IPS-20b (cell line): Measurements from ENCODE around the gene C5orf15.
"Not testable (repeated sequence)": the region's sequence is repeated elsewhere in the genome, so short reads cannot be mapped to it uniquely, and the experiment has no call there.

Experiments
- H3K27ac ChIP-seq: one replicate; pipeline ENCODE4 v1.5.1; 2013; ENCODE audit warnings: low read length
- H3K27me3 ChIP-seq: 2 replicates; pipeline ENCODE4 v1.6.1; 2013; ENCODE audit warnings: mild to moderate bottlenecking, low read length, inconsistent platforms; ENCODE audit not compliant: insufficient read depth
- H3K36me3 ChIP-seq: 2 replicates; pipeline ENCODE4 v1.6.1; 2013; ENCODE audit warnings: low read depth, mild to moderate bottlenecking, inconsistent platforms, low read length, moderate library complexity; ENCODE audit not compliant: insufficient read depth
- H3K4me1 ChIP-seq: 2 replicates; pipeline ENCODE4 v1.6.1; 2013; ENCODE audit warnings: mild to moderate bottlenecking, control low read depth, inconsistent platforms, low read length, moderate library complexity; ENCODE audit not compliant: insufficient read depth
- H3K4me3 ChIP-seq: 2 replicates; pipeline ENCODE4 v1.5.1; 2013; ENCODE audit warnings: mild to moderate bottlenecking, low read length, inconsistent platforms
- H3K9ac ChIP-seq: 2 replicates; pipeline ENCODE4 v1.6.1; 2013; ENCODE audit warnings: low read depth, mild to moderate bottlenecking, inconsistent platforms, low read length, moderate library complexity
- H3K9me3 ChIP-seq: 2 replicates; pipeline ENCODE4 v1.6.1; 2013; ENCODE audit warnings: mild to moderate bottlenecking, low read depth, low read length, inconsistent platforms; ENCODE audit not compliant: insufficient read depth

The C5orf15 gene

DNA sequence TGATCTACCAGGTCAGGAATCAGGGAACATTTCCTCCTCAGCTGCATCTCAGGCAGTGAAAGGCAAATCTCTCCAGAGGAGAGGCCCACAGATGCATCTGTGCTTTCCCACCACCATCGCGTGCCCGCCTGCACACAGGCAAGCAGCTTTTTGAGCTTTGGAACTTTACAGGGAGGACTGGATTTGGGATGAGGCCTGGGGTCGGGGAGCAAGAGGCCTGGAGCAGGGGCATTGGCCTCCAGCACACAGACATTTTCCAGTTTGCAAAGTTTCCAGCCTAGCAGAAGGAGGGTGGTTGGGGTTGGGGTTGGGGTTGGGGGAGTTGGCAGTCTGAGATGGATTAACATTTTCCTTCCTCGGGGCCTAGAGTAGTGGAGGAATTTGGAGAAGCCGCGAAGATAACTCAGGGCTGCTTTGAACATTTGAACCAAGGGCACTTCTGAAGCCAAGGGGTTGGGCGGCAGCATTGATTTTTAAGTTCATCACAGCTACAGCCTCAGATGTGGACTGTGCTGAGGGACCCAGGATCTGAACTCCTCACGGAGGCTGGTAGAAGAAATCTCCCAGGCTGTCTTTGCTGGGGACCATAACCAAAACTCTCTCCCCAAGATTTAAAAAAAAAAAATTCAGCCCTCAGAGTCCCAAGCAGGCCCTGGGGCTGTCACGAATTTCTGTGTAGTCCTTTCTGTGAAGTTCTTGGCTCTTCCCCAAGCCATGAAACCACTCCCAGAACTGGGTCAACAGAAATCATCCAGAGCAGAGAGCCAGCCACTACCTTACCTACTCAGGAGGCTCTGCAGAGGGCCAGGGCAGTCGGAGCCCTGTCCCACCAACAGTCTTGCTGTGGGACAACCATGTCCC lies 25.6 kb downstream of the C5orf15 start:
- Histone ChIP-seq H3K36me3 (no peaks in the 10 kb centered on the region), H3K27ac (no peak overlapping the region), H3K4me3 (no peak overlapping the region), H3K9ac (no peak overlapping the region), H3K9me3 (no peaks in the 10 kb centered on the region), H3K27me3 (no peaks in the 10 kb centered on the region), H3K4me1 (no peaks in the 10 kb centered on the region)

DNA sequence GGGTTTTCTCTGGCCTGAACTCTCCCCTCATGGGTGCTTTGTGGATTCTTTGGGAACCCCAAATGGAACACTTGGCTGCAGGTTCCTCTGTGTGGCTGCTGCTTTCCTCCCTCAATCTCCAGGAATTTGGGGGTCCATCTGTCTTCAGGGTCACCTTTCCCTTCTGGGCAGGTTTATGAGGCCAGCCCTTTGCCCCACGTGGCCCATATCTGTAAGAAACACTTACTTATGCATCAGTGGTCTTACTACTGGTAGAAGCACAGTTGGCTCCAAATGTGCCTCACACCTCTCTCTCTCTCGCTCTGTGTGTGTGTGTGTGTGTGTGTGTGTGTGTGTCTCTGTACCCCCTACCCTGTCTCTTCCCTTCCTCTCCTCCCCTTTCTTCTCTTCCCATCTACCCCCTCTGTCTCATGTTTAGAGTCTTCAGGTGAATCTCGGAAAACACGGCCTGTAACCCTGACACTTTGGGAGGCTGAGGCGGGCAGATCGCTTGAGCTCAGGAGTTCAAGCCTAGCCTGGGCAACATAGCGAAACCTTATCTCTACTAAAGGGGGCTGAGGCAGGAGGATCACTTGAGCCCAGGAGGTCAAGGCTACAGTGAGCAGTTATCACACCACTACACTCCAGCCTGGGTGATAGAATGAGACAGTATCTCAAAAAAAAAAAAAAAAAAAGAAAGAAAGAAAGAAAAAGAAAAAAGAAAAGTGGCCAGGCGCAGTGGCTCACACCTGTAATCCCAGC lies 26.8 kb downstream of the C5orf15 start:
- Histone ChIP-seq H3K36me3 (no peaks in the 10 kb centered on the region), H3K9me3 (no peaks in the 10 kb centered on the region), H3K9ac (no peak overlapping the region), H3K4me3 (no peak overlapping the region), H3K27ac (no peak overlapping the region), H3K4me1 (no peaks in the 10 kb centered on the region), H3K27me3 (no peaks in the 10 kb centered on the region)

DNA sequence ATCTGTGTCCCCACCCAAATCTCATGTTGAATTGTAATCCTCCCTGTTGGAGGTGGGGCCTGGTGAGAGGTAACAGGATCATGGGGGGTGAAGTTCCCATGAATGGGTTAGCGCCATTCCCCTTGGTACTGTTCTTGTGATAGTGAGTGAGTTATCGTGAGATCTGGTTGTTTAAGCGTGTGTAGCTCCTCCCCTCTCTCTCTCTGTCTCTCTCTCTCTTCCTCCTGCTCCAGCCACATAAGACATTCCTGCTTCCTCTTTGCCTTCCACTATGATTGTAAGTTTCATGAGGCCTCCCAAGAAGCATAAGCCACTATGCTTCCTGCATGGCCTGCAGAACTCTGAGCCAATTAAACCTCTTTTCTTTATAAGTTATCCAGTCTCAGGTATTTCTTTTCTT lies 28.8 kb downstream of the C5orf15 start:
- H3K4me1 ChIP-seq, result no peaks in the 10 kb centered on the region

DNA sequence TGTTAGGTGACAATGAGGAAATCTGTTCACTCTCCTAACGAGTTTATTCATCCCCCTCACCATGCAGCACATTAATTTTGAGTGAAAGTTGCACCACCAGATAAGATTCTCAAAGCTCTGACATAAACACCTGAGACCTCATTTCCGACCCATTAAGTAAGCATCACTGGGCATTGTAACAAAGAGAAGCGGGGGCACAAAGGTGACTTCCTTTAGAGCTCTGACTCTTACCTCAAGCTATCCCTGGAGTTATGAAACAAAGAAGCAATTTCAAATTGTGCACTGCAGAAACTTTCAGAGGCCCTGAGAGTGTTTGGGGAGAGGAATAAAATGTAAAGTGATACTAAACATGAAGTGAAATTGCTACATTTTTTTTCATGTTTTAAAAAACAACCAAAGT lies 29.5 kb downstream of the C5orf15 start:
- Histone ChIP-seq H3K27me3 (no peaks in the 10 kb centered on the region), H3K36me3 (no peaks in the 10 kb centered on the region), H3K4me1 (no peaks in the 10 kb centered on the region), H3K4me3 (no peak overlapping the region), H3K27ac (no peak overlapping the region), H3K9ac (no peak overlapping the region), H3K9me3 (0 out of 2 replicates have a peak, but pooled peaks cover 7% of the 10 kb centered on the region)

More for the DNA sequence above, 28.8 kb downstream of the C5orf15 start:
- H3K9ac ChIP-seq, result no peak overlapping the region
- H3K9me3 ChIP-seq, result 0 out of 2 replicates have a peak, but pooled peaks cover 7% of the 10 kb centered on the region
- no peak overlapping the region for H3K27ac ChIP-seq
- H3K36me3 ChIP-seq, result no peaks in the 10 kb centered on the region
- H3K27me3 ChIP-seq, result no peaks in the 10 kb centered on the region
- no peak overlapping the region for H3K4me3 ChIP-seq

DNA sequence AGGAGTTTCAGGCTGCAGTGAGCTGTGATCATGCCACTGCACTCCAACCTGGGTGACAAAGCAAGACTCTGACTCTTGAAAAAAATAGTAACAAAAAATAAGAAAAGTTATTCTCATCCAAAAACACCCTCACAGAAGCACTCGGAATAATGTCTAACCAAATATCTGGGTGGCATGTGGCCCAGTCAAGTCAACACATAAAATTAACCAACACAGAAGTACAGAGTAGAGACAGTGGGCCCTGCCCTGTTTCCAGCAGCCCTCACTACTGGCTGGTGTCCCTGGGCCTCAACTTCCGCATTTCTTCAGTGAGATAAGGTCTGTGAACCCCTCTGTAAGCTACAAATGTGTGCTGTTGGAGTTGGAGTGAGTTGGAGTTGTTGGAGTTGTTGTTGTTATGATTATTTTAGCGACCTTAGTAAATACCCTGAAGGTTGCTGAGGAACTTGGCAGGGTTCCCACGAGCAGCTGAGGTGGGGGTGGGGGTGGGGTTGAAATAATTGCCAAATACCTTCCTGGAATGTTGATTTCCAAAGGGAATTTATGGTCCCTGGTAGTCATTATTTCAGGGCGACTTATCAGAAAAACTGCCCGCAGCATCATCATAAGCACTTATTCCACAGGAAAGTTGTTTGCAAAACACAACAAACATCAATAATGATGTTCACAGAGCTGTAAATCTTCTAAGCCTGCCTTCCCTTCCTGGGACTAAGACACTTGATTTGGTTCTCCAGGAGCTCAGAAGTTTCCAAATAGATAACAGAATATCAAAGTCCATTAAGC lies 30.2 kb downstream of the C5orf15 start:
- Histone ChIP-seq H3K9ac (no peak overlapping the region), H3K27ac (no peak overlapping the region), H3K4me3 (no peak overlapping the region), H3K36me3 (no peaks in the 10 kb centered on the region), H3K9me3 (0 out of 2 replicates have a peak, but pooled peaks cover 7% of the 10 kb centered on the region), H3K27me3 (no peaks in the 10 kb centered on the region), H3K4me1 (no peaks in the 10 kb centered on the region)

DNA sequence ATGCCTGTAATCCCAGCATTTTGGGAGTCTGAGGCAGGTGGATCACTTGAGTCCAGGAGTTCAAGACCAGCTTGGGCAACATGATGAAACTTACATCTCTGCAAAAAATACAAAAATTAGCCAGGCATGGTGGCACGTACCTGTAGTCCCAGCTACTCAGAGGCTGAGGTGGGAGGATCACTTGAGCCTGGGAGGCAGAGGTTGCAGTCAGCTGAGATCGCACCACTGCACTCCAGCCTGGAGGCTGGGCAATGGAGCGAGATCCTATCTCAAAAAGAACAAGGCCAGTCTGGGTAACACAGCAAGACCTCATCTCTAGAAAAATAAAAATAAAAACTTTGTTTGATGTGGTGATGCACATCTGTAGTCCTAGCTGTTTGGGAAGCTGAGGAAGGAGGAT lies 30.8 kb downstream of the C5orf15 start:
- H3K9ac ChIP-seq, H3K27ac ChIP-seq, H3K9me3 ChIP-seq, H3K27me3 ChIP-seq, H3K4me1 ChIP-seq, H3K4me3 ChIP-seq, H3K36me3 ChIP-seq: not testable (repeated sequence)

DNA sequence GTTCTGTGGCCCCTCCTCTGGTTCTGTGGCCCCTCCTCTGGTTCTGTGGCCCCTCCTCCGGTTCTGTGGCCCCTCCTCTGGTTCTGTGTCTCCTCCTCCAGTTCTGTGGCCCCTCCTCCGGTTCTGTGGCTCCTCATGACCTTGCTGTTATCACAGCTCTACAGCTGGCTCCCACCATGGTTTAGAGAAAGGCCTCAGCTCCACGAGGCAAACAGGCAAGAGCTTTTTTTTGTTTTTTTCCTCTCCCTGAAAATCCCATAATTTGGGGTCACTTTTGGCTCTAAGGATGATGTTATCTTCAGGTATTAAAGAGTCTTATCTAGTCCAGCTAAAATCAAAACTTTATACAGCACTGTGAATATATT lies 31.8 kb downstream of the C5orf15 start:
- H3K9me3 ChIP-seq, result 0 out of 2 replicates have a peak, but pooled peaks cover 7% of the 10 kb centered on the region
- no peak overlapping the region for H3K9ac ChIP-seq
- no peaks in the 10 kb centered on the region for H3K27me3 ChIP-seq
- no peaks in the 10 kb centered on the region for H3K36me3 ChIP-seq
- H3K27ac ChIP-seq, result no peak overlapping the region
- H3K4me3 ChIP-seq, result no peak overlapping the region
- H3K4me1 ChIP-seq, result no peaks in the 10 kb centered on the region

DNA sequence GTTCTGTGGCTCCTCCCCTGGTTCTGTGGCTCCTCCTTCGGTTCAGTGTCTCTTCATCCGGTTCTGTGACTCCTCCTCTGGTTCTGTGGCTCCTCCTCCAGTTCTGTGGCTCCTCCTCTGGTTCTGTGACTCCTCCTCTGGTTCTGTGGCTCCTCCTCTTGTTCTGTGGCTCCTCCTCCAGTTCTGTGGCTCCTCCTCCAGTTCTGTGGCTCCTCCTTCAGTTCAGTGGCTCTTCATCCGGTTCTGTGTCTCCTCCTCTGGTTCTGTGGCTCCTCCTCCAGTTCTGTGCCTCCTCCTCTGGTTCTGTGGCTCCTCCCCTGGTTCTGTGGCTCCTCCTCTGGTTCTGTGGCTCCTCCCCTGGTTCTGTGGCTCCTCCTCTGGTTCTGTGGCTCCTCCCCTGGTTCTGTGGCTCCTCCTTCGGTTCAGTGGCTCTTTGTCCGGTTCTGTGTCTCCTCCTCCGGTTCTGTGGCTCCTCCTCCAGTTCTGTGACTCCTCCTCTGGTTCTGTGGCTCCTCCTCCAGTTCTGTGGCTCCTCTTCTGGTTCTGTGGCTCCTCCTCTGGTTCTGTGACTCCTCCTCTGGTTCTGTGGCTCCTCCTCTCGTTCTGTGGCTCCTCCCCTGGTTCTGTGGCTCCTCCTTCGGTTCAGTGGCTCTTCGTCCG lies 32.3 kb downstream of the C5orf15 start:
- not testable (repeated sequence) for H3K9ac ChIP-seq, H3K9me3 ChIP-seq, H3K36me3 ChIP-seq, H3K27ac ChIP-seq, H3K4me1 ChIP-seq, H3K27me3 ChIP-seq, H3K4me3 ChIP-seq

DNA sequence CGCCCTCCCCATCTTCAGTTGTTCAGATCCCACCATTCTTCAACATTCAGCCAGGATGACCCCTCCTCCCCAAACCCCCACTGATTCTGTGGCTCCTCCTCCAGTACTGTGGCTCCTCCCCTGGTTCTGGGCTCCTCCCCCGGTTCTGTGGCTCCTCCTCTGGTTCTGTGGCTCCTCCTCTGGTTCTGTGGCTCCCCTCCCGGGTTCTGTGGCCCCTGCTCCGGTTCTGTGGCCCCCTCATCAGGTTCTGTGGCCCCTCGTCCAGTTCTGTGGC lies 32.8 kb downstream of the C5orf15 start:
- Histone ChIP-seq H3K9me3 (0 out of 2 replicates have a peak, but pooled peaks cover 7% of the 10 kb centered on the region), H3K9ac (no peak overlapping the region), H3K27ac (no peak overlapping the region), H3K36me3 (no peaks in the 10 kb centered on the region), H3K27me3 (no peaks in the 10 kb centered on the region), H3K4me3 (no peak overlapping the region), H3K4me1 (no peaks in the 10 kb centered on the region)

DNA sequence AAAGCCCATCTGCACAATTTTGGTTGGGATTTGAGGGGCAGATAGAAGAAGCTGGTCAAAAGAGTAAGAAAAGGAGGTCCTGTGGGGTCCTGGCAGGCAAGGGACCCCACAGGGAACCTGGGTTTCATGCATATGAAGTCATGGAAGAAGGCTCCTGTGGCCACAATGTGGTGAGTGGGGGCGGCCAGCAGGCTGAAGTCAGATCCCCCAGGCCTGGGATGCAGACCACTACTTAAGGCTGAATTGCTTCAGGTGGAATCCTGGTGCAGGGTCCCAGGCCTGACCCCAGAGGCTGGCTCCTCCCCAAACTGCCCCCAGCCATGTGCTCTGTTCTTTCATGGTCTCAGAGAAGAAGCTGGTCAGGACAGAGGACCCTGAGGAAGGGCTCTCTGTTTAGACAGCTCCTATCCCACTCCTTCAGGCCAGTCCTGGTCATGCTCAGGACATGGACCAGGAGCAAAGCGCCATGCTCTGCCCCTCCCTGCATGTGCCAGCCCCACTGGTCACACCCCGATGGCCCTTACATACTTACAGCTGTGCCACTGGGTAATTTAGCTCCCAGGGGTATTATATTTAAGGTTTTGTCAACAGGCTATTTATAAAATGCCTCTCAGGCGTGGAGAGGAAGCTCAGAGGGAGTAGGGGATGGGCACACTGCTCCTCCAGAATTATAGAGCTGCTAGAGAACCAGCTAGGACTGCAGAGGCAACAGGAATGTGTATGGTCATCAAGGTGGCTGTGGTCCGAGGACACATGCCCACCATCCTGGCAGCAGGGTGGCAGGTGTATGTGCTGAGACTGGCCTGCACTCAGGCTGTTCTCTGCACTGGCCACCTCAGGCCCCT lies 33.4 kb downstream of the C5orf15 start:
- 0 out of 2 replicates have a peak, but pooled peaks cover 7% of the 10 kb centered on the region for H3K9me3 ChIP-seq
- H3K4me1 ChIP-seq, result no peaks in the 10 kb centered on the region
- no peak overlapping the region for H3K9ac ChIP-seq
- no peak overlapping the region for H3K27ac ChIP-seq
- H3K36me3 ChIP-seq, result no peaks in the 10 kb centered on the region
- no peak overlapping the region for H3K4me3 ChIP-seq
- no peaks in the 10 kb centered on the region for H3K27me3 ChIP-seq

DNA sequence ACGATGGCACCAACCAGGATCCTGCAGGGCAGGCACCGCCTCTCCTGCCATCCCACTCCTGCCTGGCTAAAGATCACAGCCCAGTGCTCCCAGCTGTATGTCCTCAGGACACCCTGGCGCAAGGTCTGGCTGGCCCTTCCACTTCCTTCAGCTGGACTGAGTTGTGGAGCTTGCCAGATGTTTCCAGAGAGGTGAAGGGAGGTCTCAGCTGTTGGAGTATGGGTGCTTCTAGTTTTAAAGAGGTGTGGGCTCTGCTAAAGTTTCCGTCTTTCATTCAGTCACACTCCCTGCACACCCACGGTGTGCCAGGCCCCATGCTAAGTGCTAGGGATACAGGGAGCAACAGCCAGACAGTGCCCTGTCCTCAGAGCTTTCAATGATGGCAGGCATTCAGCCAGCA lies 34.1 kb downstream of the C5orf15 start:
- H3K4me3 ChIP-seq, result no peak overlapping the region
- no peaks in the 10 kb centered on the region for H3K36me3 ChIP-seq
- H3K4me1 ChIP-seq, result no peaks in the 10 kb centered on the region

More for the DNA sequence above, 34.1 kb downstream of the C5orf15 start:
- Histone ChIP-seq H3K27ac (no peak overlapping the region), H3K27me3 (no peaks in the 10 kb centered on the region), H3K9ac (no peak overlapping the region), H3K9me3 (0 out of 2 replicates have a peak, but pooled peaks cover 7% of the 10 kb centered on the region)
